Astrocyte of the cerebellum (primary cell): ENCODE results near the gene CYB561.

Experiments
- DNase-seq: peaks from one replicate; pipeline ENCODE4 v3.0.0-alpha.2; 2011; ENCODE audit warnings: low read depth
- H3K4me3 ChIP-seq: 2 replicates; pipeline ENCODE4 v1.5.1; 2011; ENCODE audit warnings: mild to moderate bottlenecking, low read depth, low read length, moderate library complexity
- in situ Hi-C: cut with HindIII; loops from 2 replicates; pipeline ENCODE4 v1.10.0; 2017; ENCODE audit warnings: low sequenced_read_pairs
- TF ChIP-seq, protein P1 (sequence below): IDR thresholded peaks from 2 replicates; pipeline ENCODE4 v1.5.1; 2012; ENCODE audit warnings: low read length, low read depth, moderate library complexity, mild to moderate bottlenecking; ENCODE audit errors: missing control alignments

Gene CYB561

DNA sequence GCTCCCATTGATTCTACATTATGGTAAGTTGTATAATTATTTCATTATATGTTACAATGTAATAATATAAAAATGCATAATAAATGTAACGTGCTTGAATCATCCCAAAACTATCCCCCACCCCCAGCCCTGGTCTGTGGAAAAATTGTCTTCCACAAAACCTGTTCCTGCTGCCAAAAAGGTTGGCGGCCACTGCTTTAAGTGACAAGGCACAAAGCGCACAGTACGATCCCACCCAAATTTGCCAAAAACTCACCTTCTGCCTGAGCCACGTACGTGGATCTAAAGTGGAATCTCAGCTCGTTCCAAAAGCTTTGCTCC is 14.5 kb downstream of the CYB561 start:
- DNase-seq, result no peak
- TF ChIP-seq, protein P1, sequence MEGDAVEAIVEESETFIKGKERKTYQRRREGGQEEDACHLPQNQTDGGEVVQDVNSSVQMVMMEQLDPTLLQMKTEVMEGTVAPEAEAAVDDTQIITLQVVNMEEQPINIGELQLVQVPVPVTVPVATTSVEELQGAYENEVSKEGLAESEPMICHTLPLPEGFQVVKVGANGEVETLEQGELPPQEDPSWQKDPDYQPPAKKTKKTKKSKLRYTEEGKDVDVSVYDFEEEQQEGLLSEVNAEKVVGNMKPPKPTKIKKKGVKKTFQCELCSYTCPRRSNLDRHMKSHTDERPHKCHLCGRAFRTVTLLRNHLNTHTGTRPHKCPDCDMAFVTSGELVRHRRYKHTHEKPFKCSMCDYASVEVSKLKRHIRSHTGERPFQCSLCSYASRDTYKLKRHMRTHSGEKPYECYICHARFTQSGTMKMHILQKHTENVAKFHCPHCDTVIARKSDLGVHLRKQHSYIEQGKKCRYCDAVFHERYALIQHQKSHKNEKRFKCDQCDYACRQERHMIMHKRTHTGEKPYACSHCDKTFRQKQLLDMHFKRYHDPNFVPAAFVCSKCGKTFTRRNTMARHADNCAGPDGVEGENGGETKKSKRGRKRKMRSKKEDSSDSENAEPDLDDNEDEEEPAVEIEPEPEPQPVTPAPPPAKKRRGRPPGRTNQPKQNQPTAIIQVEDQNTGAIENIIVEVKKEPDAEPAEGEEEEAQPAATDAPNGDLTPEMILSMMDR, result no peak
- in situ Hi-C loops, result no loop called here
- no peak overlapping the region for H3K4me3 ChIP-seq

GRCh38 chr17:63430223-63430622 is 15.9 kb downstream of the CYB561 start:
- no peak for DNase-seq
- in situ Hi-C loops, result no loop called here
- H3K4me3 ChIP-seq, result no peak overlapping the region
- TF ChIP-seq, protein P1, result no peak

- no peak overlapping the region for H3K4me3 ChIP-seq
- in situ Hi-C loops, result no loop called here
These were observed 16.3 kb downstream of the CYB561 start for GRCh38 chr17:63429766-63430165.

DNA sequence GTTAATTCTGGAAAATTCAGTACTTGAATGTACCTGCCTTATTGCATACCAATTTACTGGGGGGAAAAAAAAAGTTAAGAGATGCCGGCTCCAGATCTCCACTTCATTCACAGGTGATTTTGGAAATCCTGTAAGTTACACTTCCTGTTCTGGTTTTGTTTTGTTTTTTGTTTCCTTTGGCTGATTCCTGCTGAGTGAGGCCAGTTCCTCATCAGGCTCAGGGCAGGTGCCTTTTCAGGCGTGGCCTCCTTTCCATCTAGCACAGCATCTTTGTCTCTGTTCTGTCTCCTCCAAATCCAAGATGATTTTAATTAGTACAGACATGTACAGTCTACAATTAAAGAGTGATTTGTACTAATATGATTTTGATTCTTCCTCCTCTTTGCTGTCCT is 19.2 kb downstream of the CYB561 start:
- no peak for DNase-seq
- in situ Hi-C loops, result no loop called here
- TF ChIP-seq, protein P1, result no peak
- no peak overlapping the region for H3K4me3 ChIP-seq

More at GRCh38 chr17:63429766-63430165, 16.3 kb downstream of the CYB561 start:
- DNase-seq, result no peak
- TF ChIP-seq, protein P1, result no peak

- H3K4me3 ChIP-seq, result no peak overlapping the region
- no peak for DNase-seq
- TF ChIP-seq, protein P1, result no peak
- in situ Hi-C loops, result no loop called here
These were observed 19.8 kb downstream of the CYB561 start for GRCh38 chr17:63426041-63426916.

DNA sequence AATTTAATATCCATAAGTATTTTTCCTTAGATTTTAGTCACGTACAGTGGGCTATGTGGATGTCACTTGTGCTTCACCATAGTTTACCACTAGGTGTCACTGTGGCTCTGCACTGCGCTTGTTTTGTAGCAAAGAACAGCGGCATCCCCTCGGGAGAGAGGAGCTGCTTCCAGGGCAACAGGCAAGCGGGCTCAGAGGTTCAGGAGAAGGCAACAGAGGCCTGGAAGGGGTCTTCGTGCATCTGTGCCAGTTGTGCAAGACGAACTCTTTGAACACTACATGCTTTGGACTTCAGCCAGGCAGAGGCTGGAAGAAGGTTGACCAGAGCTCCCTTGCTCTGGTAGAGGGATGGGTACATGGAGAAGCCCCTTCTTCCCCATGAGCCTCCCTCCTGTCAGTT is 20.6 kb downstream of the CYB561 start:
- in situ Hi-C loops, result no loop called here
- TF ChIP-seq, protein P1, result peak; percentile 94
- DNase-seq, result peak; percentile 75
- H3K4me3 ChIP-seq, result no peak overlapping the region
